Mesodermal cell (in vitro differentiated cells): Measurements from ENCODE around the gene PNPLA3.
"Not testable (repeated sequence)": the region's sequence is repeated elsewhere in the genome, so short reads cannot be mapped to it uniquely, and the experiment has no call there.

Source experiments
- H3K27ac ChIP-seq: 2 replicates; pipeline ENCODE4 v1.7.0; 2013; ENCODE audit warnings: mild to moderate bottlenecking, low read depth, low read length, moderate library complexity; ENCODE audit not compliant: severe bottlenecking
- H3K36me3 ChIP-seq: 2 replicates; pipeline ENCODE4 v1.7.1; 2013; ENCODE audit warnings: mild to moderate bottlenecking, low read length, moderate library complexity; ENCODE audit not compliant: control insufficient read depth, insufficient read depth
- H3K4me1 ChIP-seq: one replicate; pipeline ENCODE4 v1.7.1; 2013; ENCODE audit warnings: mild to moderate bottlenecking, low read length; ENCODE audit not compliant: insufficient read depth, control insufficient read depth, poor library complexity, severe bottlenecking
- H3K4me3 ChIP-seq: 2 replicates; pipeline ENCODE4 v1.7.0; 2013; ENCODE audit warnings: low read length, control low read depth, mild to moderate bottlenecking; ENCODE audit not compliant: insufficient read depth, poor library complexity, severe bottlenecking; ENCODE audit errors: extremely low read depth
- H3K9me3 ChIP-seq: 2 replicates; pipeline ENCODE4 v1.7.1; 2013; ENCODE audit warnings: mild to moderate bottlenecking, low read length, moderate library complexity; ENCODE audit not compliant: control insufficient read depth
- WGBS, 2 experiments: methylation state at CpG; one replicate each; pipeline ENCODE4 v1.1.5; 2013; ENCODE audit warnings: missing lambda C conversion rate in 2 of 2; ENCODE audit not compliant: insufficient coverage in 2 of 2; 5-methylcytosine and 5-hydroxymethylcytosine counted together

PNPLA3 gene

DNA sequence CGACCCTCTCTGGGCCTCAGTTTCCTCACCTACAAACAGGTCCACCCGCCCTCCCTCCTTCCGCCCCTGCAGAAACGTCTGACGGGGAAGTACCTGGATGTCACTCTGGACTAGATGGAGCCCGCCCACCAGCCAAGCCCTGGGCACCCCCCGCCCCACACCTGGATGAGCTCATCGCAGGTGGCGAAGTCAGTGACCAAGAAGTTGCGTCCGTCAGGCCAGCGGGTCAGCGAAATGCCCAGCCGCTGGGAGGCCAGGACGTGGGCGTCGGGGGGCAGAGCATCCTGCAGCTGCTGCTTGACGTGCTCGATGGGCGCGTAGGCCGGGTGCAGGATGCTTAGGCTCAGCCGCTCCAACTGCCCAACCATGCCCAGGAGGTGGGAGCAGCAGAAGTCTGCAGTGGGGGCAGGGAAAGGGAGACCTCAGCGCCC, 32.7 kb upstream of the PNPLA3 start:
- Histone ChIP-seq H3K4me3 (no peak overlapping the region), H3K4me1 (peaks cover 7% of the 10 kb centered on the region), H3K27ac (no peak overlapping the region), H3K9me3 (no peaks in the 10 kb centered on the region), H3K36me3 (no peaks in the 10 kb centered on the region)
- WGBS, 2 experiments = 55 to 56% methylated on average over 23 of the region's 24 CpGs

GRCh38 chr22:43891360-43892182, 32.0 kb upstream of the PNPLA3 start, which contains the start of gene PNPLA5:
Gene PNPLA5 (minus strand): TSS chr22:43892013. CDS start chr22:43891880, 133 bp downstream.
- H3K4me1 ChIP-seq = peaks cover 7% of the 10 kb centered on the region
- no peaks in the 10 kb centered on the region for H3K36me3 ChIP-seq
- H3K27ac ChIP-seq = no peak within 1 kb of the TSS
- H3K9me3 ChIP-seq = no peaks in the 10 kb centered on the region
- H3K4me3 ChIP-seq = no peak within 1 kb of the TSS
- 4 to 5% methylated on average over 54 to 64 of the region's 72 CpGs for WGBS, 2 experiments

GRCh38 chr22:43892183-43892894, 31.3 kb upstream of the PNPLA3 start:
- H3K36me3 ChIP-seq = no peaks in the 10 kb centered on the region
- H3K9me3 ChIP-seq = no peaks in the 10 kb centered on the region
- 22 to 29% methylated on average over 5 of the region's 15 CpGs for WGBS, 2 experiments
- H3K27ac ChIP-seq = no peak overlapping the region
- no peak overlapping the region for H3K4me3 ChIP-seq
- H3K4me1 ChIP-seq = peaks cover 10% of the 10 kb centered on the region

DNA sequence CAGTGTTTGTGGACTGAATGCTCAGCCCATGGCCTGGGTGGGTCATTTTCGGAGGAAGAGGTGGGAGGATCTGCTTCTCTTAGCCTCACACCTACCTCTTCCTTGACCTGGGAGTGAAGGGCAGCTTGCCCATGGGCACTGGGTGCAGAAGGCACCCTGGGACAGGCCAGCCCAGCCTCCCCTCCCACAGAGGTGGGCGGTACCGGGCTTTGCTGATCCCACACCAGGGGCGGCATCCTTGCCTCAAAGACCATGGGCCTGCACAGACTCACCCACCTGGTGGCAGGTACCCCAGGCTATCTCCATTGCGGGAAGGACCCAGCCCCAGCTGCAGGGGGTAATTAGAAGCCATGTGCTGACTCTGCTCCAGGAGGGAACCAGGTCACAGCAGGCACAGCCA, 30.3 kb upstream of the PNPLA3 start:
- H3K9me3 ChIP-seq = no peaks in the 10 kb centered on the region
- H3K4me1 ChIP-seq = peaks cover 15% of the 10 kb centered on the region
- no peak overlapping the region for H3K27ac ChIP-seq
- H3K36me3 ChIP-seq = no peaks in the 10 kb centered on the region
- 69 to 93% methylated on average over 3 to 4 of the region's 5 CpGs for WGBS, 2 experiments
- no peak overlapping the region for H3K4me3 ChIP-seq

DNA sequence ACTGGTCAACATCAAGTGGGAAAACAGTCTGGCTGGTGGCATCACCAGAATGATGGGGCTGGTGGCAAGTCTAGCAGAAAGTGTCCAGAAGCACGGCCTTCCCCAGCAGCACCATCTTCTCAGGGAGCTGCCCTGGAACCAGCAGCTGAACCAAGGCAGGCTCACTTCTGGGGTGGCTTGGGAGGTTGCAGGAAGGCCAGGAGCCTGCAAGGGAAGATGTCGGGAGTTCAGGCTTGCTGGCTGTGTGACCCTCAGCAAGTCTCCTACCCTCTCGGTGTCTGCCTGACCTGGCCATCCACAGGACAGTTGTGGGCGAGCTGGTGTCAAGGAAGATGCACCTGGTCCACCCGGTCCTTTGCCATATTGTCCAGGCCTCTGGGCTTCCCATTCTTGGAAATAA, 29.5 kb upstream of the PNPLA3 start:
- no peaks in the 10 kb centered on the region for H3K36me3 ChIP-seq
- no peak overlapping the region for H3K4me3 ChIP-seq
- no peaks in the 10 kb centered on the region for H3K9me3 ChIP-seq
- H3K4me1 ChIP-seq = peaks cover 15% of the 10 kb centered on the region
- 88 to 91% methylated on average over 4 to 5 of the region's 5 CpGs for WGBS, 2 experiments
- H3K27ac ChIP-seq = no peak overlapping the region

- Histone ChIP-seq H3K4me3 (no peak overlapping the region), H3K4me1 (peaks cover 13% of the 10 kb centered on the region), H3K27ac (no peak overlapping the region), H3K9me3 (no peaks in the 10 kb centered on the region), H3K36me3 (no peaks in the 10 kb centered on the region)
- 75 to 83% methylated on average over 11 of the region's 11 CpGs for WGBS, 2 experiments
Observed at GRCh38 chr22:43895986-43896645, 27.5 kb upstream of the PNPLA3 start.

DNA sequence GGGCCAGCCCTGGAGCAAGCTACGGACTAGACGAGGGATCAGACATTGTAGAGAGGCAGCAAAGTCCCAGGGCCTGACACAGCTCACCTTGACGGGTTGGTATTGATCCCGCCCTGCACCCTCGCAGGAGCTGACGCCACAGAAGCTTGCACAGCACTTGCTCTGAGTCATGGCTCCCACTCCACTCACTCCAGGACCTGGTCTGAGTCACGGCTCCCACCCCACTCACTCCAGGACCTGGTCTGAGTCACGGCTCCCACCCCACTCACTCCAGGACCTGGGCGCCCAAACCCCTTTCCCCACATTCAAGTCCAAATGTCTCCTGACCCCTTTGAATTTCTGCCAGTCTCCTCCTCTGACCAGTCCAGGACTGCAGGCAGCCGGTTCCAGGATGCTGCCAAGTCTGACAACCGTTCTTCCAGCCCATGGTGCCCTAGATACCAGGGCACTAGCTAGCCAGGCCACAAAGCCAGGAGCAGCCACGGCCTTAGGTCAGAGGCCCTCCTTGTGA, 25.8 kb upstream of the PNPLA3 start:
- Histone ChIP-seq H3K4me1 (peaks cover 17% of the 10 kb centered on the region), H3K36me3 (no peaks in the 10 kb centered on the region), H3K27ac (no peak overlapping the region), H3K4me3 (no peak overlapping the region), H3K9me3 (no peaks in the 10 kb centered on the region)
- WGBS, 2 experiments = 89 to 90% methylated on average over 10 of the region's 12 CpGs

GRCh38 chr22:43900206-43900605, 23.4 kb upstream of the PNPLA3 start:
- H3K27ac ChIP-seq = no peak overlapping the region
- H3K4me3 ChIP-seq = no peak overlapping the region
- no peaks in the 10 kb centered on the region for H3K9me3 ChIP-seq
- H3K36me3 ChIP-seq = no peaks in the 10 kb centered on the region
- WGBS, 2 experiments = 72 to 79% methylated on average over 6 to 7 of the region's 7 CpGs
- H3K4me1 ChIP-seq = peaks cover 18% of the 10 kb centered on the region

- no peak overlapping the region for H3K4me3 ChIP-seq
- no peaks in the 10 kb centered on the region for H3K9me3 ChIP-seq
- H3K27ac ChIP-seq = no peak overlapping the region
- peaks cover 18% of the 10 kb centered on the region for H3K4me1 ChIP-seq
- no peaks in the 10 kb centered on the region for H3K36me3 ChIP-seq
- 67 to 93% methylated on average over 4 of the region's 5 CpGs for WGBS, 2 experiments
Observed at GRCh38 chr22:43901976-43902643, 21.5 kb upstream of the PNPLA3 start.

GRCh38 chr22:43903033-43903432, 20.6 kb upstream of the PNPLA3 start:
- peaks cover 10% of the 10 kb centered on the region for H3K4me1 ChIP-seq
- not testable (repeated sequence) for H3K9me3 ChIP-seq, H3K36me3 ChIP-seq, H3K4me3 ChIP-seq, H3K27ac ChIP-seq
- WGBS, 2 experiments = 77 to 83% methylated on average over 4 to 7 of the region's 12 CpGs
